DOHH2 (cell line): ENCODE data around the gene PRKAR2A.

ENCODE experiments used
- H3F3A ChIP-seq: fragments of 200-600 bp; sonication (generic), shearing (Covaris generic); 2 replicates; pipeline ENCODE4 v1.6.0; 2016; ENCODE audit warnings: antibody characterized with exemption, mild to moderate bottlenecking; ENCODE audit not compliant: control insufficient read depth, insufficient read depth
- H3K27ac ChIP-seq: fragments of 200-600 bp; sonication (generic); 2 replicates; pipeline ENCODE4 v1.5.1; 2014; ENCODE audit warnings: low read depth, mild to moderate bottlenecking, low read length, moderate library complexity
- H3K27me3 ChIP-seq: fragments of 200-600 bp; sonication (generic); 2 replicates; pipeline ENCODE4 v1.6.1; 2014; ENCODE audit warnings: mild to moderate bottlenecking, low read length, mixed read lengths; ENCODE audit not compliant: control insufficient read depth
- H3K36me3 ChIP-seq: fragments of 200-600 bp; sonication (generic); 2 replicates; pipeline ENCODE4 v1.6.1; 2014; ENCODE audit warnings: mild to moderate bottlenecking, low read length, moderate library complexity, mixed read lengths; ENCODE audit not compliant: control insufficient read depth
- H3K4me1 ChIP-seq: fragments of 200-600 bp; sonication (generic); 2 replicates; pipeline ENCODE4 v1.6.1; 2014; ENCODE audit warnings: mild to moderate bottlenecking, low read length, mixed read lengths; ENCODE audit not compliant: control insufficient read depth
- H3K4me2 ChIP-seq: fragments of 200-600 bp; sonication (generic); 2 replicates; pipeline ENCODE4 v1.6.0; 2014; ENCODE audit warnings: mild to moderate bottlenecking, low read length, moderate library complexity
- H3K4me3 ChIP-seq: fragments of 200-600 bp; sonication (generic); 2 replicates; pipeline ENCODE4 v1.5.1; 2014; ENCODE audit warnings: mild to moderate bottlenecking, low read length, mixed read lengths
- H3K79me2 ChIP-seq: fragments of 200-600 bp; sonication (generic); 2 replicates; pipeline ENCODE4 v1.6.1; 2014; ENCODE audit warnings: mild to moderate bottlenecking, low read length, mixed read lengths; ENCODE audit not compliant: control insufficient read depth
- H3K9me2 ChIP-seq: fragments of 200-600 bp; sonication (generic); replicated peaks from 2 replicates; pipeline ENCODE4 v1.6.1; 2014; ENCODE audit warnings: mild to moderate bottlenecking, low read length, mixed read lengths; ENCODE audit not compliant: control insufficient read depth
- H3K9me3 ChIP-seq: fragments of 200-600 bp; sonication (generic); 2 replicates; pipeline ENCODE4 v1.6.1; 2014; ENCODE audit warnings: antibody characterized with exemption, low read length, mixed read lengths; ENCODE audit not compliant: control insufficient read depth, insufficient read depth
- H4K20me1 ChIP-seq: fragments of 200-600 bp; sonication (generic); 2 replicates; pipeline ENCODE4 v1.6.0; 2014; ENCODE audit warnings: low read depth, mild to moderate bottlenecking, antibody characterized with exemption, low read length, moderate library complexity; ENCODE audit not compliant: control insufficient read depth, insufficient read depth
- CTCF ChIP-seq: fragments of 200-600 bp; sonication (generic); IDR thresholded peaks from one replicate; pipeline ENCODE4 v1.5.1; 2014; ENCODE audit warnings: antibody characterized with exemption, mild to moderate bottlenecking, low read depth, low read length; ENCODE audit not compliant: poor library complexity, severe bottlenecking
- EZH2phosphoT487 ChIP-seq: fragments of 200-600 bp; sonication (generic); IDR thresholded peaks from 2 replicates; pipeline ENCODE4 v1.6.1; 2017; ENCODE audit warnings: borderline replicate concordance, mild to moderate bottlenecking, antibody characterized with exemption, low read length, moderate library complexity, mixed read lengths

The PRKAR2A gene

GRCh38 chr3:48851407-48851806 is 3.7 kb upstream of the PRKAR2A start:
- Histone ChIP-seq H3K4me2 (no peak overlapping the region), H3K4me3 (no peak overlapping the region), H3K79me2 (peaks cover 11% of the 10 kb centered on the region), H3K27me3 (peaks cover 4% of the 10 kb centered on the region; the same call in 1 of the 2 replicates), H3K9me2 (no peaks in the 10 kb centered on the region), H3K9me3 (no peaks in the 10 kb centered on the region), H3K4me1 (peaks cover 22% of the 10 kb centered on the region), H4K20me1 (no peaks in the 10 kb centered on the region), H3K27ac (no peak overlapping the region), H3K36me3 (no peaks in the 10 kb centered on the region), H3F3A (0 out of 2 replicates have a peak, but pooled peaks cover 2% of the 10 kb centered on the region)
- TF ChIP-seq CTCF (no peak), EZH2phosphoT487 (no peak)

GRCh38 chr3:48848816-48849515 is 1.3 kb upstream of the PRKAR2A start:
- H3K9me2 ChIP-seq, result no peaks in the 10 kb centered on the region
- peaks cover 4% of the 10 kb centered on the region; the same call in 1 of the 2 replicates for H3K27me3 ChIP-seq
- no peaks in the 10 kb centered on the region for H3K36me3 ChIP-seq
- peaks cover 22% of the 10 kb centered on the region for H3K79me2 ChIP-seq
- TF ChIP-seq EZH2phosphoT487 (no peak), CTCF (no peak)
- peak overlapping the region; percentile 74 for H3K4me3 ChIP-seq
- H4K20me1 ChIP-seq, result no peaks in the 10 kb centered on the region
- no peaks in the 10 kb centered on the region for H3K9me3 ChIP-seq
- peaks cover 2% of the 10 kb centered on the region; the same call in 1 of the 2 replicates for H3F3A ChIP-seq
- H3K4me2 ChIP-seq, result peak overlapping the region; percentile 94
- H3K4me1 ChIP-seq, result peaks cover 30% of the 10 kb centered on the region
- H3K27ac ChIP-seq, result no peak overlapping the region

GRCh38 chr3:48847053-48847503 is 596 bp downstream of the PRKAR2A start:
- Histone ChIP-seq H3K36me3 (no peaks in the 10 kb centered on the region), H3K79me2 (peaks cover 22% of the 10 kb centered on the region), H3K4me2 (peak overlapping the region; percentile 94), H3K9me2 (no peaks in the 10 kb centered on the region), H4K20me1 (no peaks in the 10 kb centered on the region), H3F3A (peaks cover 2% of the 10 kb centered on the region; the same call in 1 of the 2 replicates), H3K27me3 (peaks cover 4% of the 10 kb centered on the region; the same call in 1 of the 2 replicates), H3K4me3 (peak overlapping the region; percentile 74), H3K27ac (no peak overlapping the region), H3K9me3 (no peaks in the 10 kb centered on the region), H3K4me1 (peaks cover 30% of the 10 kb centered on the region)
- TF ChIP-seq EZH2phosphoT487 (no peak), CTCF (no peak)
